Measurements from ENCODE around the gene MRPS5.

DNA sequence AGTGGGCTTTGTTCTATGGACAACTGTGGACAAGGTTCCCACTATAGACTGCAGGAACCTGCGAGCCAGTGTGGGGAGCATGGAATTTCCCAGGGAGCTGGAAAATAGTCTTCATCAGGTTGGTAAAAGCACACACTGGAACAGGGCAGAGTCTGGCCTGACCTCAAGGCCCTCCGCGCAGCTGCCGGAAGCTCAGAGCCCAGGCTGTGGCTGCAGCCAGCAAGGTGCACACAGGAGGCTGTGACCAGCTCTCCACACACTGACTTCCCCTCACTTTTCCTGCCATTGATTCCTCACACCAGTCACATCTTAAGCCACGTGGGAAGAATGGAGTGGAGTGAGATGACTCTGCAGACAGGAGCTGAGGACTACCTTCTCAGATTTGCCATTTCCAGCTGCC lies 77.0 kb downstream of the MRPS5 start:
- TF ChIP-seq SIN3A (IDR thresholded peaks at IDR 0.05; ENCODE audit: borderline replicate concordance, insufficient read depth, low read length) (no peak), FOXP2 (optimal IDR thresholded peaks at IDR 0.05; ENCODE audit: borderline replicate concordance, extremely low read depth, extremely low read length, insufficient read depth) (no peak), TAF1 (IDR thresholded peaks at IDR 0.05; ENCODE audit: borderline replicate concordance, insufficient read depth, low read length) (no peak), POLR2AphosphoS5 (IDR thresholded peaks at IDR 0.05; ENCODE audit: low read depth, low read length) (no peak)
- TF ChIP-seq, protein P1, sequence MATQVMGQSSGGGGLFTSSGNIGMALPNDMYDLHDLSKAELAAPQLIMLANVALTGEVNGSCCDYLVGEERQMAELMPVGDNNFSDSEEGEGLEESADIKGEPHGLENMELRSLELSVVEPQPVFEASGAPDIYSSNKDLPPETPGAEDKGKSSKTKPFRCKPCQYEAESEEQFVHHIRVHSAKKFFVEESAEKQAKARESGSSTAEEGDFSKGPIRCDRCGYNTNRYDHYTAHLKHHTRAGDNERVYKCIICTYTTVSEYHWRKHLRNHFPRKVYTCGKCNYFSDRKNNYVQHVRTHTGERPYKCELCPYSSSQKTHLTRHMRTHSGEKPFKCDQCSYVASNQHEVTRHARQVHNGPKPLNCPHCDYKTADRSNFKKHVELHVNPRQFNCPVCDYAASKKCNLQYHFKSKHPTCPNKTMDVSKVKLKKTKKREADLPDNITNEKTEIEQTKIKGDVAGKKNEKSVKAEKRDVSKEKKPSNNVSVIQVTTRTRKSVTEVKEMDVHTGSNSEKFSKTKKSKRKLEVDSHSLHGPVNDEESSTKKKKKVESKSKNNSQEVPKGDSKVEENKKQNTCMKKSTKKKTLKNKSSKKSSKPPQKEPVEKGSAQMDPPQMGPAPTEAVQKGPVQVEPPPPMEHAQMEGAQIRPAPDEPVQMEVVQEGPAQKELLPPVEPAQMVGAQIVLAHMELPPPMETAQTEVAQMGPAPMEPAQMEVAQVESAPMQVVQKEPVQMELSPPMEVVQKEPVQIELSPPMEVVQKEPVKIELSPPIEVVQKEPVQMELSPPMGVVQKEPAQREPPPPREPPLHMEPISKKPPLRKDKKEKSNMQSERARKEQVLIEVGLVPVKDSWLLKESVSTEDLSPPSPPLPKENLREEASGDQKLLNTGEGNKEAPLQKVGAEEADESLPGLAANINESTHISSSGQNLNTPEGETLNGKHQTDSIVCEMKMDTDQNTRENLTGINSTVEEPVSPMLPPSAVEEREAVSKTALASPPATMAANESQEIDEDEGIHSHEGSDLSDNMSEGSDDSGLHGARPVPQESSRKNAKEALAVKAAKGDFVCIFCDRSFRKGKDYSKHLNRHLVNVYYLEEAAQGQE (IDR thresholded peaks at IDR 0.05; ENCODE audit: insufficient read depth in 1 of 2, low read depth in 2 of 2, low read length in 2 of 2): no peak
